K562 (cell line): Measurements from ENCODE around the gene CERS1. TPM values are rescaled to one million over a fixed set of nuclear protein-coding genes. Genes with fewer than 3 reads are reported as not detected.

Source experiments
- COPS2 ChIP-seq: fragments of 450-650 bp; conservative IDR thresholded peaks from 2 replicates; pipeline ENCODE4 v1.6.1; 2016; ENCODE audit warnings: mild to moderate bottlenecking, moderate library complexity
- CSDE1 ChIP-seq, 2 experiments: fragments of 450-650 bp; IDR thresholded peaks; 2 replicates each; pipeline ENCODE4 v1.6.1; 2016; ENCODE audit warnings: mild to moderate bottlenecking in 1 of 2
- ETV1 ChIP-seq: fragments of 450-650 bp; conservative IDR thresholded peaks from 2 replicates; pipeline ENCODE4 v1.6.1; 2016; ENCODE audit warnings: missing genetic modification characterization, control low read depth, low read depth, missing compliant biosample characterization
- GATAD2A ChIP-seq: fragments of 450-650 bp; IDR thresholded peaks from 2 replicates; pipeline ENCODE4 v1.6.1; 2017
- HDAC3 ChIP-seq: fragments of 450-650 bp; IDR thresholded peaks from 2 replicates; pipeline ENCODE4 v1.6.1; 2018; ENCODE audit warnings: borderline replicate concordance, mild to moderate bottlenecking, moderate library complexity; ENCODE audit not compliant: partially characterized antibody
- HMG20B ChIP-seq: fragments of 250-450 bp; sonication (Bioruptor Pico); IDR thresholded peaks from 2 replicates; pipeline ENCODE4 v1.5.0; 2021; ENCODE audit warnings: mild to moderate bottlenecking
- KDM1A ChIP-seq, 2 experiments: fragments of 450-650 bp; IDR thresholded peaks; 2 replicates each; pipeline ENCODE4 v1.6.1; 2016; ENCODE audit warnings: mild to moderate bottlenecking in 2 of 2
- MCM3 ChIP-seq: fragments of 450-650 bp; IDR thresholded peaks from 2 replicates; pipeline ENCODE4 v1.6.1; 2016
- RBM15 ChIP-seq: fragments of 200-400 bp; formaldehyde crosslinking; IDR thresholded peaks from 2 replicates; pipeline ENCODE4 v1.6.1; 2018; ENCODE audit warnings: mild to moderate bottlenecking, low read length, moderate library complexity; ENCODE audit not compliant: insufficient read depth
- SNRNP70 ChIP-seq: fragments of 200-400 bp; formaldehyde crosslinking; optimal IDR thresholded peaks from 2 replicates; pipeline ENCODE3; 2017; ENCODE audit warnings: low read depth, low read length
- XRCC4 ChIP-seq: IDR thresholded peaks from one replicate; pipeline ENCODE4 v1.6.1; 2011; ENCODE audit not compliant: insufficient read depth, insufficient read length; ENCODE audit errors: extremely low read depth
- ZNF3 ChIP-seq: fragments of 250-450 bp; sonication (Bioruptor Pico); IDR thresholded peaks from 2 replicates; pipeline ENCODE4 v1.5.0; 2021; ENCODE audit warnings: mild to moderate bottlenecking, moderate library complexity
- ZNF583 ChIP-seq: fragments of 250-450 bp; sonication (Bioruptor Pico); IDR thresholded peaks from 2 replicates; pipeline ENCODE4 v1.4.0; 2020
- polyA plus RNA-seq, 8 experiments: library from polyadenylated mRNA; depleted of rRNA in 4 of 8; stranded (reverse) in 5 of 8; unstranded in 3 of 8; fragments of >200 nt; fragmentation: Nextera tagmentation in 2 of 8; fragmentation: Illumina TruSeq in 1 of 8; extraction: Ambion mirVana in 2 of 8; extraction: Trizol in 1 of 8; gene quantifications; 2 replicates each; pipeline versions ENCODE4 v1.2.1 to v1.2.3, GENCODE V29; 2011 to 2014; ENCODE audit warnings: inconsistent platforms in 1 of 8, missing spikeins in 1 of 8
- total RNA-seq, 7 experiments: library from RNA; depleted of rRNA in 6 of 7; stranded (reverse); fragments of >200 nt in 6 of 7; fragmentation: Illumina TruSeq in 2 of 7; extraction: Trizol in 2 of 7; gene quantifications; 2 replicates each; pipeline versions ENCODE4 v1.2.1 to v1.2.3, GENCODE V29; 2011 to 2021; ENCODE audit warnings: low replicate concordance in 1 of 7
- TF ChIP-seq, protein P1 (sequence below): fragments of 450-650 bp; IDR thresholded peaks from 2 replicates; pipeline ENCODE4 v1.6.1; 2016; ENCODE audit warnings: mild to moderate bottlenecking
- TF ChIP-seq, protein P2 (sequence below): sonication (generic); formaldehyde crosslinking; IDR thresholded peaks from 2 replicates; pipeline ENCODE4 v1.4.0; 2020; ENCODE audit warnings: mild to moderate bottlenecking, missing genetic modification reagents
- TF ChIP-seq, protein P3 (sequence below): fragments of 250-450 bp; sonication (Bioruptor Pico); IDR thresholded peaks from 2 replicates; pipeline ENCODE4 v1.4.0; 2020; ENCODE audit warnings: mild to moderate bottlenecking, moderate library complexity
- TF ChIP-seq, protein P4 (sequence below): sonication (generic); formaldehyde crosslinking; IDR thresholded peaks from 2 replicates; pipeline ENCODE4 v1.8.0; 2022; ENCODE audit warnings: missing genetic modification reagents, mild to moderate bottlenecking, borderline replicate concordance
- TF ChIP-seq, protein P5 (sequence below): sonication (generic); formaldehyde crosslinking; IDR thresholded peaks from 2 replicates; pipeline ENCODE4 v1.8.1; 2023; ENCODE audit warnings: mild to moderate bottlenecking, missing genetic modification reagents
- TF ChIP-seq, protein P6 (sequence below): fragments of 200-800 bp; sonication (Bioruptor generic); IDR thresholded peaks from 2 replicates; pipeline ENCODE4 v1.6.1; 2017; ENCODE audit warnings: missing genetic modification characterization, missing compliant biosample characterization

CERS1 gene
- total and polyA plus RNA-seq, 9 of the 15 experiments (the other 6 are each of a cell fraction or from before 2014, with no cell fraction given): 0.33 to 1.5 (median 0.86) TPM; not detected in 2

DNA sequence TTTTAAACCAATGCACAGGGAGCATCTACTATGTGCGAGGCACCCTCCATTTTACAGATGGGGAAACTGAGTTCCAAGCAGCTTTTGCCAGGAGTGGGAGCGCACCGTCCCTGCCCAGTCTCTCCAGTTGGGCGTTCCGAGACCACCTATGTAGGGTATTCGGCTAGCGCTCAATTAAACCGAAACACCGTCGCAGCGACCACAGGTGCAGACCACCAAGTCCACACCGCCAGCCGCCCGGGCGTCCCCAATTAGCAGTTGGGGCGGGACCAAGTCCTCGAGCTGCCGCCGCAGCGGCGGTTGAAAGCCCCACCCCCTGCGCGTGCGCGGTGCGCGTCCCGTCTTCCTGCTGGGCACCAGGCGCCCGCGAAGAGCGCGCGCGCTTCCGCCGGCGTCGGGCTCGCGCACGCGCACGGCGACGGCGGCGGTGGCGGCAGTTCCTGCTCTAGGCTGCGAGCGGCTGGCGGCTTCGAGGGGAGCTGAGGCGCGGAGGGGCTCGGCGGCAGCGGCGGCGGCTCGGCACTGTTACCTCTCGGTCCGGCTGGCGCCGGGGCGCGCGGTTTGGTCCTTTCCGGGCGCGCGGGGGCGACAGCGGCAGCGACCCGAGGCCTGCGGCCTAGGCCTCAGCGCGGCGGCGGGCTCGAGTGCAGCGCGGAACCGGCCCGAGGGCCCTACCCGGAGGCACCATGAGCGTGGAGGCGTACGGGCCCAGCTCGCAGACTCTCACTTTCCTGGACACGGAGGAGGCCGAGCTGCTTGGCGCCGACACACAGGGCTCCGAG, 64.2 kb downstream of the CERS1 start, which contains the start of gene UPF1 (continued):
- TF ChIP-seq, protein P1, sequence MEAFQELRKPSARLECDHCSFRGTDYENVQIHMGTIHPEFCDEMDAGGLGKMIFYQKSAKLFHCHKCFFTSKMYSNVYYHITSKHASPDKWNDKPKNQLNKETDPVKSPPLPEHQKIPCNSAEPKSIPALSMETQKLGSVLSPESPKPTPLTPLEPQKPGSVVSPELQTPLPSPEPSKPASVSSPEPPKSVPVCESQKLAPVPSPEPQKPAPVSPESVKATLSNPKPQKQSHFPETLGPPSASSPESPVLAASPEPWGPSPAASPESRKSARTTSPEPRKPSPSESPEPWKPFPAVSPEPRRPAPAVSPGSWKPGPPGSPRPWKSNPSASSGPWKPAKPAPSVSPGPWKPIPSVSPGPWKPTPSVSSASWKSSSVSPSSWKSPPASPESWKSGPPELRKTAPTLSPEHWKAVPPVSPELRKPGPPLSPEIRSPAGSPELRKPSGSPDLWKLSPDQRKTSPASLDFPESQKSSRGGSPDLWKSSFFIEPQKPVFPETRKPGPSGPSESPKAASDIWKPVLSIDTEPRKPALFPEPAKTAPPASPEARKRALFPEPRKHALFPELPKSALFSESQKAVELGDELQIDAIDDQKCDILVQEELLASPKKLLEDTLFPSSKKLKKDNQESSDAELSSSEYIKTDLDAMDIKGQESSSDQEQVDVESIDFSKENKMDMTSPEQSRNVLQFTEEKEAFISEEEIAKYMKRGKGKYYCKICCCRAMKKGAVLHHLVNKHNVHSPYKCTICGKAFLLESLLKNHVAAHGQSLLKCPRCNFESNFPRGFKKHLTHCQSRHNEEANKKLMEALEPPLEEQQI: no peak
- TF ChIP-seq, protein P2, sequence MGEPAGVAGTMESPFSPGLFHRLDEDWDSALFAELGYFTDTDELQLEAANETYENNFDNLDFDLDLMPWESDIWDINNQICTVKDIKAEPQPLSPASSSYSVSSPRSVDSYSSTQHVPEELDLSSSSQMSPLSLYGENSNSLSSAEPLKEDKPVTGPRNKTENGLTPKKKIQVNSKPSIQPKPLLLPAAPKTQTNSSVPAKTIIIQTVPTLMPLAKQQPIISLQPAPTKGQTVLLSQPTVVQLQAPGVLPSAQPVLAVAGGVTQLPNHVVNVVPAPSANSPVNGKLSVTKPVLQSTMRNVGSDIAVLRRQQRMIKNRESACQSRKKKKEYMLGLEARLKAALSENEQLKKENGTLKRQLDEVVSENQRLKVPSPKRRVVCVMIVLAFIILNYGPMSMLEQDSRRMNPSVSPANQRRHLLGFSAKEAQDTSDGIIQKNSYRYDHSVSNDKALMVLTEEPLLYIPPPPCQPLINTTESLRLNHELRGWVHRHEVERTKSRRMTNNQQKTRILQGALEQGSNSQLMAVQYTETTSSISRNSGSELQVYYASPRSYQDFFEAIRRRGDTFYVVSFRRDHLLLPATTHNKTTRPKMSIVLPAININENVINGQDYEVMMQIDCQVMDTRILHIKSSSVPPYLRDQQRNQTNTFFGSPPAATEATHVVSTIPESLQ (CRISPR knock-in tag): no peak
- TF ChIP-seq CSDE1 (IDR thresholded peaks at IDR 0.05) (no peak), HDAC3 (no peak), ZNF583 (CRISPR knock-in tag) (peak; percentile 76; the same call in 1 of the 2 replicates), MCM3 (no peak), ZNF3 (no peak), SNRNP70 (no peak), RBM15 (no peak), GATAD2A (no peak), ETV1 (tag) (no peak), XRCC4 (no peak), COPS2 (no peak), HMG20B (CRISPR knock-in tag) (no peak), KDM1A (IDR thresholded peaks at IDR 0.05) (no peak; a peak in 1 of 4 replicates)
- TF ChIP-seq, protein P3, sequence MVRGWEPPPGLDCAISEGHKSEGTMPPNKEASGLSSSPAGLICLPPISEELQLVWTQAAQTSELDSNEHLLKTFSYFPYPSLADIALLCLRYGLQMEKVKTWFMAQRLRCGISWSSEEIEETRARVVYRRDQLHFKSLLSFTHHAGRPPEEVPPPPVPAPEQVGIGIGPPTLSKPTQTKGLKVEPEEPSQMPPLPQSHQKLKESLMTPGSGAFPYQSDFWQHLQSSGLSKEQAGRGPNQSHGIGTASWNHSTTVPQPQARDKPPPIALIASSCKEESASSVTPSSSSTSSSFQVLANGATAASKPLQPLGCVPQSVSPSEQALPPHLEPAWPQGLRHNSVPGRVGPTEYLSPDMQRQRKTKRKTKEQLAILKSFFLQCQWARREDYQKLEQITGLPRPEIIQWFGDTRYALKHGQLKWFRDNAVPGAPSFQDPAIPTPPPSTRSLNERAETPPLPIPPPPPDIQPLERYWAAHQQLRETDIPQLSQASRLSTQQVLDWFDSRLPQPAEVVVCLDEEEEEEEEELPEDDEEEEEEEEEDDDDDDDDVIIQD (CRISPR knock-in tag): no peak
- TF ChIP-seq, protein P4, sequence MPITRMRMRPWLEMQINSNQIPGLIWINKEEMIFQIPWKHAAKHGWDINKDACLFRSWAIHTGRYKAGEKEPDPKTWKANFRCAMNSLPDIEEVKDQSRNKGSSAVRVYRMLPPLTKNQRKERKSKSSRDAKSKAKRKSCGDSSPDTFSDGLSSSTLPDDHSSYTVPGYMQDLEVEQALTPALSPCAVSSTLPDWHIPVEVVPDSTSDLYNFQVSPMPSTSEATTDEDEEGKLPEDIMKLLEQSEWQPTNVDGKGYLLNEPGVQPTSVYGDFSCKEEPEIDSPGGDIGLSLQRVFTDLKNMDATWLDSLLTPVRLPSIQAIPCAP (CRISPR knock-in tag): no peak
- TF ChIP-seq, protein P5, sequence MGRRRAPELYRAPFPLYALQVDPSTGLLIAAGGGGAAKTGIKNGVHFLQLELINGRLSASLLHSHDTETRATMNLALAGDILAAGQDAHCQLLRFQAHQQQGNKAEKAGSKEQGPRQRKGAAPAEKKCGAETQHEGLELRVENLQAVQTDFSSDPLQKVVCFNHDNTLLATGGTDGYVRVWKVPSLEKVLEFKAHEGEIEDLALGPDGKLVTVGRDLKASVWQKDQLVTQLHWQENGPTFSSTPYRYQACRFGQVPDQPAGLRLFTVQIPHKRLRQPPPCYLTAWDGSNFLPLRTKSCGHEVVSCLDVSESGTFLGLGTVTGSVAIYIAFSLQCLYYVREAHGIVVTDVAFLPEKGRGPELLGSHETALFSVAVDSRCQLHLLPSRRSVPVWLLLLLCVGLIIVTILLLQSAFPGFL: no peak
- TF ChIP-seq, protein P6, sequence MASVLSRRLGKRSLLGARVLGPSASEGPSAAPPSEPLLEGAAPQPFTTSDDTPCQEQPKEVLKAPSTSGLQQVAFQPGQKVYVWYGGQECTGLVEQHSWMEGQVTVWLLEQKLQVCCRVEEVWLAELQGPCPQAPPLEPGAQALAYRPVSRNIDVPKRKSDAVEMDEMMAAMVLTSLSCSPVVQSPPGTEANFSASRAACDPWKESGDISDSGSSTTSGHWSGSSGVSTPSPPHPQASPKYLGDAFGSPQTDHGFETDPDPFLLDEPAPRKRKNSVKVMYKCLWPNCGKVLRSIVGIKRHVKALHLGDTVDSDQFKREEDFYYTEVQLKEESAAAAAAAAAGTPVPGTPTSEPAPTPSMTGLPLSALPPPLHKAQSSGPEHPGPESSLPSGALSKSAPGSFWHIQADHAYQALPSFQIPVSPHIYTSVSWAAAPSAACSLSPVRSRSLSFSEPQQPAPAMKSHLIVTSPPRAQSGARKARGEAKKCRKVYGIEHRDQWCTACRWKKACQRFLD (CRISPR knock-in tag): peak; percentile 60; the same call in 1 of the 2 replicates
